ENCODE data around the gene SERPINA10.

Gene SERPINA10

GRCh38 chr14:94291906-94292525, 1.1 kb downstream of the SERPINA10 start:
- TF ChIP-seq CTCF (conservative IDR thresholded peaks at IDR 0.05) (no peak), ZFX (IDR thresholded peaks at IDR 0.05) (no peak)
- H3K27ac ChIP-seq = no peak overlapping the region

GRCh38 chr14:94291159-94291905, 1.7 kb downstream of the SERPINA10 start:
- H3K27ac ChIP-seq = no peak overlapping the region

GRCh38 chr14:94290197-94290596, 2.9 kb downstream of the SERPINA10 start:
- TF ChIP-seq CTCF (conservative IDR thresholded peaks at IDR 0.05) (no peak), ZFX (IDR thresholded peaks at IDR 0.05) (no peak)
- H3K27ac ChIP-seq = no peak overlapping the region

More at GRCh38 chr14:94291159-94291905, 1.7 kb downstream of the SERPINA10 start:
- TF ChIP-seq CTCF (conservative IDR thresholded peaks at IDR 0.05) = no peak

GRCh38 chr14:94288610-94289465, 4.2 kb downstream of the SERPINA10 start:
- no peak overlapping the region for H3K27ac ChIP-seq
- TF ChIP-seq CTCF (conservative IDR thresholded peaks at IDR 0.05) (no peak), ZFX (IDR thresholded peaks at IDR 0.05) (no peak)

GRCh38 chr14:94285158-94285557, 7.9 kb downstream of the SERPINA10 start:
- TF ChIP-seq CTCF (conservative IDR thresholded peaks at IDR 0.05) (no peak), ZFX (IDR thresholded peaks at IDR 0.05) (no peak)
- no peak overlapping the region for H3K27ac ChIP-seq

GRCh38 chr14:94284221-94284620, 8.8 kb downstream of the SERPINA10 start:
- H3K27ac ChIP-seq = no peak overlapping the region
- no peak for TF ChIP-seq ZFX (IDR thresholded peaks at IDR 0.05)
- no peak for TF ChIP-seq CTCF (conservative IDR thresholded peaks at IDR 0.05)

All from C4-2B (cell line).